ENCODE data around the gene ING3. TPM values are rescaled to one million over a fixed set of nuclear protein-coding genes. Genes with fewer than 3 reads are reported as not detected.

ING3 gene
- total RNA-seq, 1 experiment from 2014 or later, result 9.6 TPM

DNA sequence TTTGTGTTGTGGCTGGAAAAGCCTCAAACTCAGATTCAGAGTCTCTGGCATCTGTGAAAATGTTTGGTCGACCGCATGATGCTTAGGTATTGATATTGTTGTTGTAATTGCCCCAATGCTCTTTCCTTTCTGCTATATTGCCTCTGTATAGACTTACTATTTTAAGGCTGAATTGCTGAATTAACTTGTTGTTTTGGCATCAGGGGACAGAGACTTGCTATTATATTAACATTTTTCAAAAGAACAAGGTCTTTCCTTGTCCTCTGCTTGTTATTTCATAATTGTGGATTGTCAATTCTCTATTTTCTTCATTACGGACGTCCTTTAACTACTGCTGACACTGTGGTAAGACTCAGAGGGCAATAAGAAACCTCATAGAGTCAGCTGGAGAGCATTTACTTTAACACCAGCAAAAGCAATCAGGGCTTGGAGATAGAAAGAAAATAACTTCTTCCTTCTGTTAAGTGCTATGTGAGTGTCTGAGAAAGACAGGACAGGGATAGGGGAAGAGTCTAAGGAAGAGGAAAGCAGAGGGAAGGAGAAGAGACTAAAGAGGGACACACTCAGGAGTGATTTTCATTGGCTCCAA is 55.5 kb downstream of the ING3 start:
- CTCF ChIA-PET, result no interaction called here
- TF ChIP-seq, protein P1, sequence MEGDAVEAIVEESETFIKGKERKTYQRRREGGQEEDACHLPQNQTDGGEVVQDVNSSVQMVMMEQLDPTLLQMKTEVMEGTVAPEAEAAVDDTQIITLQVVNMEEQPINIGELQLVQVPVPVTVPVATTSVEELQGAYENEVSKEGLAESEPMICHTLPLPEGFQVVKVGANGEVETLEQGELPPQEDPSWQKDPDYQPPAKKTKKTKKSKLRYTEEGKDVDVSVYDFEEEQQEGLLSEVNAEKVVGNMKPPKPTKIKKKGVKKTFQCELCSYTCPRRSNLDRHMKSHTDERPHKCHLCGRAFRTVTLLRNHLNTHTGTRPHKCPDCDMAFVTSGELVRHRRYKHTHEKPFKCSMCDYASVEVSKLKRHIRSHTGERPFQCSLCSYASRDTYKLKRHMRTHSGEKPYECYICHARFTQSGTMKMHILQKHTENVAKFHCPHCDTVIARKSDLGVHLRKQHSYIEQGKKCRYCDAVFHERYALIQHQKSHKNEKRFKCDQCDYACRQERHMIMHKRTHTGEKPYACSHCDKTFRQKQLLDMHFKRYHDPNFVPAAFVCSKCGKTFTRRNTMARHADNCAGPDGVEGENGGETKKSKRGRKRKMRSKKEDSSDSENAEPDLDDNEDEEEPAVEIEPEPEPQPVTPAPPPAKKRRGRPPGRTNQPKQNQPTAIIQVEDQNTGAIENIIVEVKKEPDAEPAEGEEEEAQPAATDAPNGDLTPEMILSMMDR (IDR thresholded peaks at IDR 0.05; ENCODE audit: unreplicated experiment), result no peak
- H3K27ac Mint-ChIP-seq (ENCODE audit: unreplicated experiment), result no peak overlapping the region
- no peaks in the 10 kb centered on the region for H3K9me3 Mint-ChIP-seq (ENCODE audit: low read depth, unreplicated experiment)
- H3K36me3 Mint-ChIP-seq (ENCODE audit: insufficient read depth, unreplicated experiment), result no peaks in the 10 kb centered on the region
- no TSS peak for BruUV-seq (replicated peaks)
- no peaks in the 10 kb centered on the region for H3K4me1 Mint-ChIP-seq (ENCODE audit: low read depth, unreplicated experiment)
- no peak overlapping the region for H3K4me3 Mint-ChIP-seq (ENCODE audit: low read depth, unreplicated experiment)
- DNase-seq, result no peak
- no peaks in the 10 kb centered on the region for H3K27me3 Mint-ChIP-seq (ENCODE audit: unreplicated experiment)
- intact Hi-C loops (cut with micrococcal nuclease; ENCODE audit: unreplicated experiment), result no loop called here

DNA sequence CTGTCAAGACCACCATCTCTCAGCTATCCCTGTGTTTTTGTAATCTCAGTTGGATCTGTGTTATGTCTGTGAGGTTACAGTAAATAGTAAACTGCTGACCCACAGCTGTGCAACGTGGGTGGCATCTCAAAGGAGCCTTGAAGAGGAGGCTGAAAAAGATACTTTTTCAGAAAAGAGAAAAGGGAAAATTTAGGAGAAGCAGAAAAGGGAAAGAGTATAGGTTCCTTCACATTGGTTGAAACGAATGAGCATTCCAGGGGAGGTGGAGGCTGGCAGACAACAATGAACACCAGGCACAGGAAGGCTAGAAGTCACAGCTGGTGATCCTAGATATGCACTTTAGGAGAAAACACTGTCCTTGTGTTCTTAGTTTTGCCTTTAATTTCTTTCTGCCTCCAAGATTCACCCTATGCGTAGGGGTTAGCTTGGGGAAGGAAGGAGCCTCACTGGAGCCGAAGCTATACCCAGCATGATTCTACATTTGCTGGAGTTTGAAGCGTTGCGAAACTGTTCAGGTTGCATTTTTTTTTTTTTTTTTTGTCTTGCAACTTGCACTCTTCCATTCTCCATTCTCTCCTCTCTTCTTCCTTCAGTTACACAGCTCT is 56.2 kb downstream of the ING3 start:
- H3K27ac Mint-ChIP-seq (ENCODE audit: unreplicated experiment), result no peak overlapping the region
- BruUV-seq (replicated peaks), result no TSS peak
- H3K36me3 Mint-ChIP-seq (ENCODE audit: insufficient read depth, unreplicated experiment), result no peaks in the 10 kb centered on the region
- DNase-seq, result no peak
- intact Hi-C loops (cut with micrococcal nuclease; ENCODE audit: unreplicated experiment), result no loop called here
- no peaks in the 10 kb centered on the region for H3K4me1 Mint-ChIP-seq (ENCODE audit: low read depth, unreplicated experiment)
- TF ChIP-seq, protein P1 (IDR thresholded peaks at IDR 0.05; ENCODE audit: unreplicated experiment), result no peak
- no peak overlapping the region for H3K4me3 Mint-ChIP-seq (ENCODE audit: low read depth, unreplicated experiment)
- CTCF ChIA-PET, result interaction anchor here (0.7 kb wide), 2 partner anchors 76 to 276 kb away, joined by 3 to 5 read pairs; no protein-coding TSS in a partner anchor
- H3K9me3 Mint-ChIP-seq (ENCODE audit: low read depth, unreplicated experiment), result no peaks in the 10 kb centered on the region
- H3K27me3 Mint-ChIP-seq (ENCODE audit: unreplicated experiment), result no peaks in the 10 kb centered on the region

DNA sequence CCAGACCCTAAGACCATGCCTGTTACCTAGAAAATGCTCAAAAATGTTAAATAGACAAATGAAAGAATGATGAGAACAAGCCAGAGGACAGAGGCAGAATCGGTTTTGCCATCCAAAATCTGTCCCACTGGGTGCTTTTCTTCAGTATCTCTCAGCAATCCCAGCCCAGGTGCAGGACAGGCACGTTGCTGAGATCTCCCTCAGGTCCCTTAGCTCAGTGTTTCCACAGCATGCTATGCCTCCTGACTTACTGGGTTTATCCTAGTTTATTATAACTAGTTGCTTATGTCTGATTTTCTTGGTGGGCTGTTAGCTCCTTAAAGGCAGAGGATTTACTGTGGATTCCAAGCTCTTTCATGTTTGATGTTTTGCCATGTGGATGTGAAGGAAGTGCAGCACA is 58.2 kb downstream of the ING3 start:
- Mint-ChIP-seq H3K27ac (ENCODE audit: unreplicated experiment) (no peak overlapping the region), H3K27me3 (ENCODE audit: unreplicated experiment) (no peaks in the 10 kb centered on the region), H3K4me3 (ENCODE audit: low read depth, unreplicated experiment) (no peak overlapping the region), H3K9me3 (ENCODE audit: low read depth, unreplicated experiment) (no peaks in the 10 kb centered on the region), H3K4me1 (ENCODE audit: low read depth, unreplicated experiment) (no peaks in the 10 kb centered on the region), H3K36me3 (ENCODE audit: insufficient read depth, unreplicated experiment) (no peaks in the 10 kb centered on the region)
- TF ChIP-seq, protein P1 (IDR thresholded peaks at IDR 0.05; ENCODE audit: unreplicated experiment), result no peak
- no TSS peak for BruUV-seq (replicated peaks)
- intact Hi-C loops (cut with micrococcal nuclease; ENCODE audit: unreplicated experiment), result no loop called here
- no peak for DNase-seq
- CTCF ChIA-PET, result interaction anchor here (0.6 kb wide), 1 partner anchor 40 kb away, joined by 3 read pairs; no protein-coding TSS in a partner anchor

DNA sequence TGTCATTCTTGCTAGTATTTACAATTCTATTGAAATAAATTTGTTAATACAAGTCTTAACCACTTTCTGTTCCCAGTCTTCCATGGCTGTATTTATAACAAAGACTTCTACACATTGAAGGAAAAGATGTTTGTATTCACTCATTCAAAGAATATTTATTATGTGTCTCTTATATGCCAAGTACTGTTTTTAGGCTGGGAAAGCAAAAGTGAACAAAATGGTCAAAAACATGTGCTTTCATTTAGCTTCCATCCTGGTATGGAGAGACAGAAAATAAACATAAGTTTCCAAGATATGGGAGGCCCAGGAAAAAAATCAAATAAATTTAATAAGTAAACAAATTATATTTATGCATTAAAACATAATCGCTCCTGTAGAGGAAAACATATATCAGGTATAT is 60.8 kb downstream of the ING3 start:
- intact Hi-C loops (cut with micrococcal nuclease; ENCODE audit: unreplicated experiment), result no loop called here
- Mint-ChIP-seq H3K9me3 (ENCODE audit: low read depth, unreplicated experiment) (no peaks in the 10 kb centered on the region), H3K4me3 (ENCODE audit: low read depth, unreplicated experiment) (no peak overlapping the region)

More for the DNA sequence above, 60.8 kb downstream of the ING3 start:
- CTCF ChIA-PET, result no interaction called here
- no TSS peak for BruUV-seq (replicated peaks)
- Mint-ChIP-seq H3K4me1 (ENCODE audit: low read depth, unreplicated experiment) (no peaks in the 10 kb centered on the region), H3K36me3 (ENCODE audit: insufficient read depth, unreplicated experiment) (no peaks in the 10 kb centered on the region), H3K27ac (ENCODE audit: unreplicated experiment) (no peak overlapping the region), H3K27me3 (ENCODE audit: unreplicated experiment) (no peaks in the 10 kb centered on the region)
- no peak for DNase-seq
- TF ChIP-seq, protein P1 (IDR thresholded peaks at IDR 0.05; ENCODE audit: unreplicated experiment), result no peak
